GM20000 (cell line): ENCODE measurements around the gene UBAC2.

Experiments
- DNase-seq: peaks from one replicate; pipeline ENCODE4 v3.0.0; 2012; ENCODE audit warnings: low spot score
- TF ChIP-seq, protein P1 (sequence below): IDR thresholded peaks from 2 replicates; pipeline ENCODE4 v1.5.1; 2012; ENCODE audit warnings: mild to moderate bottlenecking, control low read depth; ENCODE audit errors: extremely low read depth, missing control alignments

Gene UBAC2

GRCh38 chr13:99190147-99190985, 10.3 kb upstream of the UBAC2 start:
- DNase-seq: no peak
- TF ChIP-seq, protein P1, sequence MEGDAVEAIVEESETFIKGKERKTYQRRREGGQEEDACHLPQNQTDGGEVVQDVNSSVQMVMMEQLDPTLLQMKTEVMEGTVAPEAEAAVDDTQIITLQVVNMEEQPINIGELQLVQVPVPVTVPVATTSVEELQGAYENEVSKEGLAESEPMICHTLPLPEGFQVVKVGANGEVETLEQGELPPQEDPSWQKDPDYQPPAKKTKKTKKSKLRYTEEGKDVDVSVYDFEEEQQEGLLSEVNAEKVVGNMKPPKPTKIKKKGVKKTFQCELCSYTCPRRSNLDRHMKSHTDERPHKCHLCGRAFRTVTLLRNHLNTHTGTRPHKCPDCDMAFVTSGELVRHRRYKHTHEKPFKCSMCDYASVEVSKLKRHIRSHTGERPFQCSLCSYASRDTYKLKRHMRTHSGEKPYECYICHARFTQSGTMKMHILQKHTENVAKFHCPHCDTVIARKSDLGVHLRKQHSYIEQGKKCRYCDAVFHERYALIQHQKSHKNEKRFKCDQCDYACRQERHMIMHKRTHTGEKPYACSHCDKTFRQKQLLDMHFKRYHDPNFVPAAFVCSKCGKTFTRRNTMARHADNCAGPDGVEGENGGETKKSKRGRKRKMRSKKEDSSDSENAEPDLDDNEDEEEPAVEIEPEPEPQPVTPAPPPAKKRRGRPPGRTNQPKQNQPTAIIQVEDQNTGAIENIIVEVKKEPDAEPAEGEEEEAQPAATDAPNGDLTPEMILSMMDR: no peak

DNA sequence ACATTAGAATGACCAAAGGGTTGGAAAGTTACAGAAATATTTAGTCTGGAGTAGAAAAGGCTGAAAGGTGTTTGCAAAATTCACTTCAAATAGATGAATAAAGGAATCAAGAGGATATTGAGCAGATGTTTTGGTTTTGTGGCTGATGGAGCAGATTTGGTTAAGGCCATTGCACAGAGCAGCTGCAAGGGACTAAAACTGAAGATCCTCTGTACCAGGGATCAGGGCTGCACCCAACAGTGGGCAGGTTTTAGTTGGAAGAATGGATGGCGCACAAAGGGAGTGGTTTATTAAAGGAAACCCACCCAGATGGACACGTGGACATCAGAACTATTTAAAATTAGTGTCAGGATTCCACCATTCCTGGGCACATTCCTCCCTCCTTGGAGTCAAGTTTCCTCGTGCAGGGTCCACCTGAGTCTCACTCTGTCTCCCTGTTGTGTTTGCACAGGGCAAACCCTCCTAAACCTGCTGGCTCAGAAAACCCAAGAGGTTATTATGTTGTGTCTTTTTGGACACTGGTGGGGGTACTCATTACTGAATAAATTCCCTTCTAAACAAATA, 9.2 kb upstream of the UBAC2 start:
- DNase-seq: no peak
- TF ChIP-seq, protein P1: no peak

DNA sequence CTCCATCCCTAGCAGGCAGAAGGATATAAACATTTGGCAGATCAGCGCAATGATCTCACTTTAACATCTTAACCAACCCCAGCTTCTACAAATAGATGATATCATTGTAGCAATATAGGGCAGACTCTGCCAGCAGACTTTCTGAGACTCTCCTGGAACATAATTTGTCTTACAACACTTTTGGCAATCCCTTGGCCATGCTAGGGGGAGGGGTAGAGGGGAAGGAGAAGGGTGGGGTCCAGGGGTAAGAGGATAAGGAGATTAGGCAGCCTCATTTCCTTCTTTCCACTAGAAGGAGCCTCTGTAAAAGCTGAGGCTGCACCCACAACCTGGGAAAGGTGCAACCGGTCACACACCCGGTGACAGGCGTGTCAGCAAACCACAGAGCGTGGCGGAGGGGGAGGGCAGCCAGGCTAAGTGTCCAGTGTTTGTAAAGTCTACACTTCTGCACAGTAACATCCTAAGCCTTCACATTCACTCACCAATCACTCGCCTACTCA, 8.7 kb upstream of the UBAC2 start:
- TF ChIP-seq, protein P1: no peak
- no peak for DNase-seq

GRCh38 chr13:99192480-99192879, 8.2 kb upstream of the UBAC2 start:
- no peak for DNase-seq
- TF ChIP-seq, protein P1: no peak

- TF ChIP-seq, protein P1: no peak
- DNase-seq: no peak
Observed at GRCh38 chr13:99193152-99193551, 7.5 kb upstream of the UBAC2 start.

- DNase-seq: no peak
- TF ChIP-seq, protein P1: no peak
Observed at GRCh38 chr13:99196466-99197116, 4.1 kb upstream of the UBAC2 start.
